Upper lobe of left lung (tissue), 6 donors: ENCODE data around the gene PRR3. TPM values are rescaled to one million over a fixed set of nuclear protein-coding genes. Genes with fewer than 3 reads are reported as not detected.
A peak's percentile ranks its signal among the peaks of the same experiment; 100 is the strongest.

Source experiments
- ATAC-seq, 2 donors: fragments of 200-7000 bp; cut with Tn5 transposase; one replicate each; pipeline ENCODE4 v1.9.1; 2022; ENCODE audit warnings: mild to moderate bottlenecking in 2 of 2, moderate library complexity in 2 of 2; ENCODE audit not compliant: low FRiP score in 2 of 2
- DNase-seq, 2 donors: peaks; one replicate each; pipeline ENCODE4 v3.0.0-alpha.2; 2019 to 2020
- H3K27ac ChIP-seq, 4 donors: fragments of 200-600 bp; sonication (generic); one replicate each; pipeline ENCODE4 v1.5.1; 2016 to 2019
- H3K27me3 ChIP-seq, 4 donors: fragments of 200-600 bp; sonication (generic); one replicate each; pipeline ENCODE4 v1.5.1; 2017 to 2019
- H3K36me3 ChIP-seq, 4 donors: fragments of 200-600 bp; sonication (generic); one replicate each; pipeline ENCODE4 v1.5.1; 2016 to 2019
- H3K4me1 ChIP-seq, 4 donors: fragments of 200-600 bp; sonication (generic); one replicate each; pipeline ENCODE4 v1.5.1; 2018 to 2019
- H3K4me3 ChIP-seq, 4 donors: fragments of 200-600 bp; sonication (generic); one replicate each; pipeline ENCODE4 v1.5.1; 2017 to 2019; ENCODE audit warnings: mild to moderate bottlenecking in 2 of 4, moderate library complexity in 1 of 4
- H3K9me3 ChIP-seq, 4 donors: fragments of 200-600 bp; sonication (generic); one replicate each; pipeline ENCODE4 v1.5.1; 2018 to 2019
- CTCF ChIP-seq, 6 experiments: fragments of 450-650 bp in 4 of 6; fragments of 200-600 bp in 2 of 6; sonication (generic) in 2 of 6; IDR thresholded peaks; one replicate each; pipeline ENCODE4 v1.5.1; 2016 to 2019; ENCODE audit warnings: antibody characterized with exemption in 6 of 6
- EP300 ChIP-seq, 4 donors: sonication (generic); formaldehyde crosslinking; IDR thresholded peaks; one replicate each; pipeline ENCODE4 v1.5.1; 2017; ENCODE audit warnings: antibody characterized with exemption in 4 of 4, control low read depth in 2 of 4
- POLR2A ChIP-seq, 4 donors: fragments of 450-650 bp; IDR thresholded peaks; one replicate each; pipeline ENCODE4 v1.5.1; 2016 to 2017; ENCODE audit warnings: antibody characterized with exemption in 4 of 4, mild to moderate bottlenecking in 2 of 4
- POLR2AphosphoS5 ChIP-seq, 2 donors: sonication (generic); formaldehyde crosslinking; IDR thresholded peaks; one replicate each; pipeline ENCODE4 v1.5.1; 2017; ENCODE audit warnings: antibody characterized with exemption in 2 of 2
- WGBS, 2 donors: methylation state at CpG; one replicate each; pipeline ENCODE4 v1.1.5; 2017 to 2018; 5-methylcytosine and 5-hydroxymethylcytosine counted together
- small RNA-seq, 4 donors: library from RNA; depleted of rRNA; stranded (forward); fragments of <200 nt; gene quantifications; one replicate each; pipeline ENCODE3, GENCODE V24; 2016
- total RNA-seq, 6 donors: library from RNA; depleted of rRNA in 4 of 6; stranded (reverse); fragments of >200 nt in 4 of 6; gene quantifications; one replicate each; pipeline versions ENCODE4 v1.1.0 to v1.2.1, GENCODE V29; 2016 to 2021
- donor health status: DM: no; HTN: no; CAD: no; lungs with moderate emphysema.
- donor health status: DM: no; HTN: yes; CAD: no; lungs with severe emphysema.

Gene PRR3
- total RNA-seq, 6 donors from 2014 or later, result 6.0 to 13.6 (median 7.0) TPM

- Histone ChIP-seq H3K4me3 (no peak overlapping the region), H3K27me3 (no peaks in the 10 kb centered on the region), H3K4me1 (peaks cover 32 to 50% (median 37%) of the 10 kb centered on the region in 4 donors), H3K36me3 (peaks cover 25 to 53% (median 30%) of the 10 kb centered on the region in 4 donors), H3K27ac (peak overlapping the region in 2 of 4 donors; percentile 16 to 74), H3K9me3 (no peaks in the 10 kb centered on the region)
- 72 to 78% methylated on average over 2 of the region's 2 CpGs for WGBS, 2 donors
- ATAC-seq (no peak), DNase-seq (no peak)
- TF ChIP-seq CTCF (IDR thresholded peaks at IDR 0.05) (no peak), POLR2A (IDR thresholded peaks at IDR 0.05) (no peak), POLR2AphosphoS5 (IDR thresholded peaks at IDR 0.05) (no peak), EP300 (IDR thresholded peaks at IDR 0.05) (no peak)
These were observed 54.7 kb downstream of the PRR3 start for GRCh38 chr6:30611856-30612194.

GRCh38 chr6:30612213-30612612 is 55.1 kb downstream of the PRR3 start:
- no peak overlapping the region for H3K4me3 ChIP-seq
- peak overlapping the region in 3 of 4 donors; percentile 31 to 74 (median 59) for H3K27ac ChIP-seq
- ATAC-seq (no peak), DNase-seq (no peak)
- WGBS, 2 donors, result 37 to 51% methylated on average over 1 of the region's 1 CpG
- H3K4me1 ChIP-seq, result peaks cover 32 to 50% (median 37%) of the 10 kb centered on the region in 4 donors
- H3K9me3 ChIP-seq, result no peaks in the 10 kb centered on the region
- peaks cover 22 to 50% (median 28%) of the 10 kb centered on the region in 4 donors for H3K36me3 ChIP-seq
- no peaks in the 10 kb centered on the region for H3K27me3 ChIP-seq
- TF ChIP-seq EP300 (IDR thresholded peaks at IDR 0.05) (no peak), CTCF (IDR thresholded peaks at IDR 0.05) (peak in 1 of 6 experiments; percentile 8)

GRCh38 chr6:30612687-30613248 is 55.7 kb downstream of the PRR3 start:
- Histone ChIP-seq H3K27me3 (no peaks in the 10 kb centered on the region), H3K36me3 (peaks cover 16 to 44% (median 22%) of the 10 kb centered on the region in 4 donors), H3K9me3 (no peaks in the 10 kb centered on the region), H3K4me3 (no peak overlapping the region), H3K27ac (peak overlapping the region; percentile 24 to 74 (median 45)), H3K4me1 (peaks cover 32 to 46% (median 37%) of the 10 kb centered on the region in 4 donors)
- TF ChIP-seq POLR2A (IDR thresholded peaks at IDR 0.05), result no peak
- TF ChIP-seq CTCF (IDR thresholded peaks at IDR 0.05), result no peak
- ATAC-seq, result no peak
- DNase-seq, result peak in 1 of 2 donors; percentile 46
- WGBS, 2 donors, result 37 to 45% methylated on average over 6 of the region's 6 CpGs

Small RNAs within 50 kb of the gene (small RNA-seq; reads per million reads assigned to genes)
- gene MIR877, result 1.5 to 12.6 (median 6.1) reads per million in 4 donors

Other genes starting within 250 kb of the PRR3 start
- gene TRIM39, start 230.4 kb upstream of the PRR3 start, total RNA-seq, result 10 to 100 TPM; 12.2 to 23.3 (median 16.2) TPM
- gene RPP21, start 212.1 kb upstream of the PRR3 start, total RNA-seq, result 10 to 100 TPM; 34.6 to 72.4 (median 45.5) TPM
- gene HLA-E, start 67.8 kb upstream of the PRR3 start, total RNA-seq, result 1,000 to 10,000 TPM in 2 of 6 donors, 100 to 1,000 TPM in 4; 553 to 1,296 (median 975) TPM
- gene GNL1, start 806 bp upstream of the PRR3 start, total RNA-seq, result 10 to 100 TPM; 30.4 to 60.6 (median 51.2) TPM
- gene ABCF1, start 14.1 kb downstream of the PRR3 start, total RNA-seq, result 10 to 100 TPM; 41.2 to 57.6 (median 52.9) TPM
- gene PPP1R10, start 59.9 kb downstream of the PRR3 start, total RNA-seq, result 10 to 100 TPM; 32.0 to 72.1 (median 50.7) TPM
- gene MRPS18B, start 60.5 kb downstream of the PRR3 start, total RNA-seq, result 10 to 100 TPM; 23.0 to 62.5 (median 45.7) TPM
- gene ATAT1, start 69.6 kb downstream of the PRR3 start, total RNA-seq, result 10 to 100 TPM in 1 of 6 donors, 1 to 10 TPM in 5; 3.1 to 36.7 (median 6.2) TPM
- 10 to 100 TPM in 5 of 6 donors, 1 to 10 TPM in 1; 8.8 to 57.6 (median 15.2) TPM for gene C6orf136, start 89.8 kb downstream of the PRR3 start, total RNA-seq
- 10 to 100 TPM; 28.1 to 60.8 (median 31.8) TPM for gene DHX16, start 115.7 kb downstream of the PRR3 start, total RNA-seq
- 100 to 1,000 TPM in 1 of 6 donors, 10 to 100 TPM in 5; 23.5 to 103 (median 60.8) TPM for gene PPP1R18, start 129.3 kb downstream of the PRR3 start, total RNA-seq
- gene NRM, start 133.7 kb downstream of the PRR3 start, total RNA-seq, result 10 to 100 TPM in 1 of 6 donors, 1 to 10 TPM in 5; 3.3 to 13.4 (median 7.2) TPM
- 10 to 100 TPM; 13.5 to 33.5 (median 24.2) TPM for gene MDC1, start 160.0 kb downstream of the PRR3 start, total RNA-seq
- gene TUBB, start 163.1 kb downstream of the PRR3 start, total RNA-seq, result 100 to 1,000 TPM in 4 of 6 donors, 10 to 100 TPM in 2; 71.2 to 347 (median 149) TPM
- 100 to 1,000 TPM; 133 to 212 (median 143) TPM for gene FLOT1, start 185.4 kb downstream of the PRR3 start, total RNA-seq
- 10 to 100 TPM in 4 of 6 donors, 1 to 10 TPM in 2; 4.2 to 61.1 (median 19.8) TPM for gene IER3, start 187.3 kb downstream of the PRR3 start, total RNA-seq